ENCODE results near the gene SLC25A11.

Gene SLC25A11

GRCh38 chr17:4965311-4965986 lies 25.6 kb upstream of the SLC25A11 start:
- no peak for DNase-seq

- no peak for DNase-seq
Measured at GRCh38 chr17:4960279-4960922, 20.6 kb upstream of the SLC25A11 start.

DNA sequence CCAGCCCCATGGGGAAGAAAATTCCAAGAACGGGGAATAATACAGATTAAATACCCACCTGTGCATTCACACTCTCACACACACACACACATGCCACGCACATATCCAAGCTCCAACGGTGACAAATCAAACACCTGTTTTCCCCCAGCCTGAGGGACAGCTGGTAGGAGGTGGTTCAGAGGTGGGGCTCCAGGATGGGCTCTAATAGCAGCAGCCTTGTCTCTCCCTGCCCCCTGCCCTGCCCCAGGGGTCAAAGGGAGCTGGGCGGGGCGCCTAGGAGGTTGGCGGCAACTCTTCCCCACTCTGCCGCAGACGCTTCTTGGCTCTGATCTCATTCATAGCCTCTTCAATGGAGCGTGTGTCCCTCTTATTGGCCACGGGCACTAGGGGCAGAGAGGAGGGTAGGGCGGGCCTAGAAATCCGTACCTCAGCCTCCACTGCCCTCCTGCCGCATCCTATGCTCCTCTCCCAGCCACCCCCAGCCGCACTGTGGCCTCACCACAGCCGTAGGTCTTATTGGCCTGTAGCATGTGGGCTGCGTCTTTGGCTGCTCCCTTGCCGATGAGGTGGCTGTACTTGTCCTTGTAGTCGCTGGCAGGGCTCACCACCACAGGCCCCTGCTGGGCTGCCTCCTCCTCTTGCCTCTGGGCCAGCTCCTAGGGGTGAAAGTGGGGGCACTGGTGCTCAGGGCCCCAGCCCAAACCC lies 19.6 kb upstream of the SLC25A11 start:
- no peak for DNase-seq

DNA sequence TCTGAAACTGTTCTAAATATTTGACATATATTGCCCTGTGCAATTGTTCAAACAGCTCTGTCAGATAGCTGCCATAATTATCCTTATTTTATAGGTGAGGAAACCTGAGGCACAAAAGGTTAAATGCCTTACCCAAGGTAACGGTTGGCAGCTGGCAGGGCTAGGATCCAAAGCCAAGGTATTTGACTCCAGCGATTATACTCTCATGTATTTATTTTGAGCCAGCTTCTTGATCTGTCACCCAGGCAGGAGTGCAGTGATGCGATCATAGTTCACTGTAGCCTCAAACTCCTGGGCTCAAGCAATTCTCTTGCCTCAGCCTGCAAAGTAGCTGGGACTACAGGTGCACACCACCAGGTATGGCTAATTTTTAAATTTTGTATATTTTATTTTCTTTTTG lies 18.3 kb upstream of the SLC25A11 start:
- DNase-seq = no peak

- no peak for DNase-seq
Measured at GRCh38 chr17:4956493-4957061, 16.7 kb upstream of the SLC25A11 start.

- no peak for DNase-seq
Measured at GRCh38 chr17:4955091-4955490, 15.2 kb upstream of the SLC25A11 start.

DNA sequence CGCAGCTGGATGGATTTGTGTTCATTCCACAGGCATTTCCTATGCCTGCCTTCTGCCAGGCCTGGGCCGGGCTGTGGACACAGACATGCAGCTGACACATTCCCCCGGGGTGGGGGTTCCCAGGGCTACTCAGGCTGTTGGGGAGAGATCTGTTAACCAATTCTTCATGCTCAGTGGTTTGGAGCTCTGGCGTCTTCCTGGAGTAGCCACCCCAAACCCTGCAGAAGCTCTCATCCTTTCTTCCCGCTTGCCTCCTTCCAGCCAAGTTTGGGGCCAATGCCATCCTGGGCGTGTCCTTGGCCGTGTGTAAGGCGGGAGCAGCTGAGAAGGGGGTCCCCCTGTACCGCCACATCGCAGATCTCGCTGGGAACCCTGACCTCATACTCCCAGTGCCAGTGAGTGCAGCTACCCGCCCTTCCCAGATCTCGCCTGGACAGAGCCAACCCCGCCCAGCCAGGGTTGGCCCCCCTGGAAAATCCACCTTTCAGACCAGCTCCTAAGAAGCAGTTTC lies 13.7 kb upstream of the SLC25A11 start:
- DNase-seq = no peak

GRCh38 chr17:4951486-4951885 lies 11.6 kb upstream of the SLC25A11 start:
- no peak for DNase-seq

- peak; percentile 24 for DNase-seq
Measured at GRCh38 chr17:4950746-4951204, 10.9 kb upstream of the SLC25A11 start, which contains the start of gene ENO3. Gene ENO3 (plus strand): TSS chr17:4951119. CDS start chr17:4951830, 711 bp downstream.

DNA sequence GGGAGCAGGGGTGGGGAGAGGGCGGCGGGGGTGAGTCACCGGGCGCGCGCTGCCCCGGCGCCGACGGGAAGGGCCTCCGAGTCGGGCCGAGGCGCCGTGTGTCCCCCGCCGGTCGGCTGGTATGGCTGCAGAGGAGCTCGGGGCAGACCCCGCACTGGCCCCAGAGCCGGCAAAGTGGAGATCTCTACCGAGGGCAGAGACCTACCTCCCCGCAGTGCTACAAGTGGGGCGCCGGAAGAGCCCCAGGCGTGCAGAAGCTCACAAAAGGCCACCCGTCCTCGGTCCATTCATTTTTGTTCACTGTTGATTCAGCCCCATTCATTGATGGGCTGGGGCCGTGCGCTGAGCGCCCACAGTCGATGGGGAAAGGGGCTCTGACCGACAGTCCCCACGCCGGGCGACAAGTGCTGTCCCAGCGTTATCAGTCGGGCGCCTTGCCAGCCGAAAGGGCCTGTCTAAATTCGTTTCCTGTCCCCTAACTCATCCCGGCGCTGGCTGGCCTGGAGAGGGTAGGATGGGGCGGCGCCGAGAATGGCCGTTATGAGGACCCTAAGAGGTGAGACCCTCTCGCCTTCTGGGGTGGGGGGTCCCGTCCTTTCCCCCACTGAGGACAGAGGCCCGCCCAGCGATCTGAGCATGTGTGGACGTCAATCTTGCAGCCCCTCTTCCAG lies 10.4 kb upstream of the SLC25A11 start:
- DNase-seq = peak; percentile 62

- DNase-seq = peak; percentile 73
Measured at GRCh38 chr17:4949321-4950074, 9.7 kb upstream of the SLC25A11 start.

DNA sequence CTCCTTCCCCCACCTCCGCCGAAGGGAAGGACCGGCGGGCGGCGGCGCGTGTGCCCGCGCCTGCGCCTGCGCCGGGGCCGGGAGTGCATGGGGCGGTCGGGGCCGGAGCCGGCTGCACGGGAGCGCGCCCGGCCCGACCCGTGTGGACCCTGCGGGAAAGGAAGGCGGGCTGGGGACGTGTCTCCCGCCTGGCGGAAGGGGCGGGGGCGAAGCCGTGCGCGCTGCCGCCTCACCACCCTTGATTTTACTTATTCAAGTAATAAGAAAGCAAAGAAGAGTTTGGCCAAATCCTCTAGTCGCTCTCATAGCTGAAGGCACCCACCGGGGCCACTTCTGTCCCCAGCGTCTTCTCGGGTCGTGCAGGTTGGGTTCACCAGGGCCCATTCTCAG lies 9.1 kb upstream of the SLC25A11 start:
- peak; percentile 92 for DNase-seq

DNA sequence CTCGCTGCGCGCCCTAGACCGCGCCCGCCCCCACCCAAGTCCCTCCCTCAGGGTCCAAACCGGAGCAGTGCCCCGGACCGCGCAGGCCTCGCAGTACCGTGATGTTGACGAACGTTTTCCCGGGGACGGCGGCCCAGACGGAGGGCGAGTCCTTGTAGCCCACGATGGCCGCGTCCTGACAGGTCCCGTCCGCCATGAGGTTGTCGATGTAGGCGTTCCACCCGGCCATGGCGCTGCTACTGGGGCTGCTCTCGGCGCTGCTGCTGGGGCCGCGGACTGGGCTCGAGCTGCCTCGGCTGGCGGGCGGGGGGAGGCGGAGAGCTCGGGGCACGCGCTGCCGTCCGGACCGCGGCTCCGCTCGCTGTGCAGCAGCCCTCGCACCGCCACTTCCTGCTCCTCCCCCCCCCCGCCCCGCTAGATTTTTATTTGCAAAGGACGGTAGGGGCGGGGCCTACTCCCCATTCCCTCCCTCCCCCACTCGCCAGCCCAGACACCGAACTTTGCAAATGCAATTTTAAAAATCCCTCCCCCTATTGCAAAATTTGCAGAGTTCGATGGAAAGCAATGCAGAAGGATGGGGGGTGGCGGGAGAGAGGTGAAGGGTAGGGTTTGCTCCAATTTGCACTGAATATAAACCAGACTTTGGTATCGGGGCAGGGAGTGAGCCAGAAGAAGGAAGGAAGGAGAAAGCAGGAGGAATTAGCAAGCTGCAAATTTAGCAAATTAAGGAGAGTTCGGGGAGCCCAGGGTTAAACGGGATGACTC lies 8.5 kb upstream of the SLC25A11 start, which contains the start of gene PFN1:
Gene PFN1, minus strand, starts transcription at position 365 of the 765 bp plus-strand sequence. Its CDS starts 136 bp downstream, at position 229.
- peak; percentile 86 for DNase-seq

GRCh38 chr17:4947411-4948165 lies 7.7 kb upstream of the SLC25A11 start:
- peak; percentile 66 for DNase-seq

DNA sequence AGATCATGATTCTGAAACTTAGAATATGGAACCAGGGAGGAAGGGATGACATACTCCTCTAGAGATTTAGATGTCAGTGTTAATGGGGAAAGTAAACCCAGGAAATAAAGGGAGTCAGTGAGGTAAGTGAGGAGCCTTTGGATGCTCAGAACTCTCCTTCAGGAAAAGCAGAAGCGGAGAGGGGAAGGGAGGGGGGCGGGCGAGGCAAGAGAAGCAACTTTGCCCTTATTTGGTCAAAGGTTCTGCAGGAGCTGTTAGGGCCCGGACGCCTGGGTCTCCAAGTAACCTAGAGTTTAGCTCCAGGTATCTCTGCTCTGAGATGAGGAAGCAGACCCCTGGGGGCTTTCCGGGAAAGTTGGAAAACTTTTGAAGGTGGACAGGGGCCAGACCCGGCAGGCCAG lies 7.2 kb upstream of the SLC25A11 start:
- DNase-seq = no peak

DNA sequence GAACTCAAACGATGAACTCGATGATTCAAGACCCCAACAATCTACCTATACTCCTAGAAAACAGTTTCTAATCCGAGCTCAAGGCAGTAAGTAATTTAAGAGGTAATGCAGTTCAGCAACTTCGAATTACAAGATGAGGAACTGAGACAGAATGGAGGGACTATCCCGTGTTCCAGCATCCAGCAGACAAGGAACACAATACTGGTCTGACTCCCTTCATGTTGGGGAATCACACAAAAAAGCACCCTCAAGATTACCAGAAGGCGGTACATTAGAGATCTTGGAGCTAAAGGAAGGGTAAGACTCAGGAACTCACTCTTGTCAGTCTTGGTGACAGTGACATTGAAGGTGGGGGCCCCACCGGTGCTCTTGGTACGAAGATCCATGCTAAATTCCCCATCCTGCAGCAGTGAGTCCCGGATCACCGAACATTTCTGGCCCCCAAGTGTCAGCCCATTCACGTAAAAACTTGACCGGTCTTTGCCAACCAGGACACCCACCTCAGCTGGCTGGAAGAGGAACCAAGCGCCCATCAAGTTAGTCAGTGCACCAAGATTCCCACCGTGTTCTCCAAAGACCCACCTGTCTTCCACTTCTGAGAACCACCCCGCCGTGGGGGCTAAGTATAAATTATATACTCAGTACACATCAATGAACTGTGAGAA lies 6.6 kb upstream of the SLC25A11 start:
- no peak for DNase-seq

DNA sequence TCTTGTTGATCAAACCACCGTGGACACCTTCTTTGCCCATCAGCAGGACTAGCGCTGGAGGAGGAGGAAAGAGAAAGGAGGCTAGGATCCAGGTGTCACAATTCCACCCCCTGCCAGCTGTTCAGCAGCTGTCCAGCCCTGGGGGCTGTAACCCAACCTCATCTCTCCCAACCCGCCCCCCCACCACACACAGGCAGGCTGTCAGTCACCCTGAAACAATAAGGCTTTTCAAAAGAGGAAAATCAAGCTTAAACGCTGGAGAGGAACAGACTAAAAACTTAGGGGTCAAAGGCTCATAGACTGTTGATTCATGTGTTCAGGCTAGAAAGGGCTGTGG lies 6.1 kb upstream of the SLC25A11 start:
- no peak for DNase-seq

DNA sequence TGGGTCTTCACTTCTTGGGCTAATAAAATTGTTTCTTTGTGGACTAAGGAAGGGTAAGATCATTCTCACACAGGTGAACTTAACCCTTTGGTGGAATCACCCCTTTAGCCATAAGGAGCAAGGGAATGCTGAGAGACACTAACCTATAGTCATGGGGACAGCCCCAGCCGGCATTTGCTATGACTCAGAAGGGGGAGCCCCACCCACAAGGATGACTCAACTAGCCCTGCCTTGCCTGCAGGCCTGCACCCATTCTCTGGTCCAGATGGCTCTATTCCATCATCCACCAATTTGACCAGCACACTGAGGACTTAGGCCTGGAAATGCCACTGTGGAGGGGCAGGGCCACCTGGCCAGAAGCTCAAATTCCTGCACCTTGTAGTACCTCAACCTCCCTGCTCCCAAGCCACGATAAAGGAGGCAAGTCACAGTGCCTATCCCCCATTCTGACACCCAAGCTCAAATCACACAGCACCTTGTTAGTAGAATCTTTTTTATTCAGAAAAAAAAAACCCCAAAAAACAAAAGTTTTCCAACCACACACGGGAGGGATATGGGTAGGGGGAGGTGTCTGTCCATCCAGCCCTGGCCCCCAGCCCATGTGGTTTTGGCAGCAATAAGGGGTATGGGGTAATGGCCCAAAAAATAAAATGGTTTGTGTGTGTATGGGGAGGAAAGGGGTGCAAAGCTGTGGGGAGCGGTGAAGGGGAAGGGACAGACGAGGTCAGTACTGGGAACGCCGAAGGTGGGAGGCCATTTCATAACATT lies 5.5 kb upstream of the SLC25A11 start:
- no peak for DNase-seq
